NCI-H1436 treated with DMSO at 0.1 percent for 48 hours (cell line): Measurements from ENCODE around the gene PRKAR2B.

Source experiments
- DNase-seq: peaks from one replicate; lab custom pipeline; 2025; lab: John Stamatoyannopoulos, UW

The PRKAR2B gene

GRCh38 chr7:107044347-107045194 is at the start of gene PRKAR2B:
PRKAR2B (plus strand) TSS chr7:107044705; CDS start chr7:107044908, 203 bp downstream.
- no peak for DNase-seq

DNA sequence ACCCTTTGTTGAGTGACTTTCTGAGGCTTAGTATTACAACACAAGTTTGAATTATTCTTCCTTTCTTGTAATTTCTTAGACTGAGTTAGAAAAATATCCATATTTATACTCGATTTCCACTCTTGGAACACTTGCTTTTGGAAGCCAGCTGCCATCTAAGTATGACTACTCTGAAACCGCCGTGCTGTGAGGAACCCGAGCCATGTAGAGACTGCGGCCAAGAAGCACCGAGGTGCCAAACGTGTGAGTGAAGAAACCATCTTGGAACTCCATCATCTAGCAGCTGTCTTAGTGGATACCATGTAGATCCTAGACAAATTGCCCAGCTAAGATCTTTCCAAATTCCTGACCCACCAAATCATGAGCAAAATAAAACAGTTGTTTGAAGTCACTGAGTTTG is 49.7 kb upstream of the PRKAR2B start:
- no peak for DNase-seq

DNA sequence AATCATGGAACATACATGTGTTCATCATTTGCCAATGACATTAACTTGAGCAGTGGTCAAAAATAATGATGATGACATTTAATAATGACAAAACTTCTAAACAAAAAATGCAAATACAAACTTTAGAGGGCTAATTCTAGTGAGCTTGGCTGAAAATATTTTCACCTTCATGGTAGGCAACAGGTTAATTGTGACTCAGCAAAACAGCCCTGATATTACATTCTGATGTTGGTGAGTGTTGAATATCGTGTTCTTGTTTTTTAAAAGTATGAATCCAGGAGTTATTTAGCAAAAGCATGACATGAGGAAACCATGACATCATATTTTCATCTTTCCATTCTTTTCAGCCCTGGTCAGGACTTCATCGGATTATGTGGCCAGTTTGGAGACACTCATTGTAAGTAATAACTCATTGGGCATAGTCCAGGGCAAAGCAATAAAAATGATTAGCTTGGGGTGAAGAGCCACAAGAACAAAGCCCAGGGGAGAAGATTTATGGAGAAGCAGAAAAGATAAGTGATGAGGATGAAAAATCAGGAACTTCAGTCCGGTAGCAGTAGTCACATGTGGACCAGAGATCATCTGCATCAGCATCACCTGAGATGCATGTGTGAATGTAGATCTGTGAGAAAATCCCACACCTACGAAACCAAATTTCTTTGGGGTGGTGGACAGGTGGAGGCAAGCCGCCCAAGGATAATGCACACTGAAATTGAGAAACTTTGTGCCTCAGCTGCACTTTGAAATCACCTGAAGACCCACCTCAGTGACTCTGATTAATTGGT is 46.8 kb upstream of the PRKAR2B start:
- no peak for DNase-seq

GRCh38 chr7:106999023-106999422 is 45.5 kb upstream of the PRKAR2B start:
- no peak for DNase-seq

- no peak for DNase-seq
Observed at GRCh38 chr7:107001490-107001889, 43.0 kb upstream of the PRKAR2B start.

GRCh38 chr7:107002126-107002525 is 42.4 kb upstream of the PRKAR2B start:
- no peak for DNase-seq

- no peak for DNase-seq
Observed at GRCh38 chr7:107002529-107002998, 41.9 kb upstream of the PRKAR2B start.

GRCh38 chr7:107007007-107007891 is 37.3 kb upstream of the PRKAR2B start:
- no peak for DNase-seq

DNA sequence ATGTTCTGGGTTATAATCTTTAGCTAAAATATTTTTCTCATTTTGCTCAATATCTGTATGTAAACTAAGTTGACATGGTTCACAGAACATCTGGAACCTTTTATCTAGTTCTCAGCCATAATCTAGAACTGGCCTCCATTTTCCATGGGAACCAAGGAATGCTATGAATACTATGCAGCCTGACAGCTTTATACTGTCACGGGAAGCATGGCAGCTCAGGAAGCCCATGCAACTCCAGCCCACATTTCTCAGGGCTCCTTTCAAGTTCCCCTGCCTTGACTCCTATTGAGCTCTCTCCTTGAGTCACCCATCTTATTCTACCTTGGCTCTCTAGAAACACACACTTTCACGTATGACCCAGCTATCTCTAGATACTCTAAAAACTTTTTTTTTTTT is 36.6 kb upstream of the PRKAR2B start:
- no peak for DNase-seq

DNA sequence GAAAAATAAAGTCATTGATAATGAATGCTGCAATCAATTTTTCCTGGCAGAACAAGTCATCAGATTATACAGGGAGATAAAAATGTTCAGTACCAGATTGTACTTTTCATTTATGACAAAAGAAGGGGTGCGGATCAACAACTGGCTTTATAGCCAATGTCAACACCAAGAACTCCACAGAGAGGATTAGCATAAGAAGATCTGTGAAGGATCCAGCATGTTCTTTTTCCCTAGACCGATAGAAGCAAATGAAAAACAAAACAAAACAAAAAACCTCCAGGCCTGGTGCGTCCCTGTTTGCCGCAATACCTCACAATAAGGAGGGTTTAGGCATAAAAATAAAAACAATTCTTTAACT is 34.7 kb upstream of the PRKAR2B start:
- no peak for DNase-seq

DNA sequence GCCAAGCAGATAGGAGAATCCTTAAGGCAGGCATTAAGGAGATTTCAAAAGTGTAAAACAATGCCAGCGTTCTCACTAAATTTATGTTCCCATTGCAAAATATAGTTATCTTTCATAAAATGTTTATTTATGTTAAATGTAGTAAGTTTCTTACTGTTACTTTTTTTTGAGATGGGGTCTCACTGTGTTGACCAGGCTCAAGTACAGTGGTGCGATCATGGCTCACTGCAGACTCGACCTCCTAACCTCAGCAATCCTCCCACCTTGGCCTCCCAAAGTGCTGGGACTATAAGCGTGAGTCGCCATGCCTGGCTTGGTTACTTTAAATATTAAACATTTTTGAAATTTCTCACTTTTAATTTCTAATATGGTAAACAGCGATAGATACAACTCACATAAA is 31.8 kb upstream of the PRKAR2B start:
- DNase-seq = no peak

- peak; percentile 56 for DNase-seq
Observed at GRCh38 chr7:107014387-107015023, 30.0 kb upstream of the PRKAR2B start.

DNA sequence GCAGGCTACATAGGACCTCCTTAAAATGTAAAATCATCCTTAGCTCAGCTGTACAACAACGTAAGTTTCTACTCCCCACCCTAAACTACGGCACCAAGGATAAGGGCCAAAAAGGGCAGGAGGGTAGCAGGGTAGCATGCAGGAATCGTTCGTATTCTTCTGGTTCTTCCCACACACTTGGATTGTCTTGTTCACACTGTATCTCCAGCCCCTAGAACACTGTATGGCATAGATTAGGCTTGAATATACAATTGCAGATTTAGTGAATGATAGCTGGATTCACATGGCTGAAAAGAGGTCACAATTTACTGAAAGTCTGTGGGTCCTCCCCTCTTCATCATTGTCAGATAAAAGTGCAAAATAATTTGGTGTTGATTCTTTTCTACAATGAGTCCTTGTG is 28.2 kb upstream of the PRKAR2B start:
- no peak for DNase-seq

- no peak for DNase-seq
Observed at GRCh38 chr7:107017965-107018719, 26.4 kb upstream of the PRKAR2B start.

GRCh38 chr7:107020400-107020799 is 24.1 kb upstream of the PRKAR2B start:
- no peak for DNase-seq

- no peak for DNase-seq
Observed at GRCh38 chr7:107021600-107021999, 22.9 kb upstream of the PRKAR2B start.

- no peak for DNase-seq
Observed at GRCh38 chr7:107023522-107024151, 20.9 kb upstream of the PRKAR2B start.

- DNase-seq = no peak
Observed at GRCh38 chr7:107024906-107025305, 19.6 kb upstream of the PRKAR2B start.

- DNase-seq = no peak
Observed at GRCh38 chr7:107025449-107026103, 18.9 kb upstream of the PRKAR2B start.

DNA sequence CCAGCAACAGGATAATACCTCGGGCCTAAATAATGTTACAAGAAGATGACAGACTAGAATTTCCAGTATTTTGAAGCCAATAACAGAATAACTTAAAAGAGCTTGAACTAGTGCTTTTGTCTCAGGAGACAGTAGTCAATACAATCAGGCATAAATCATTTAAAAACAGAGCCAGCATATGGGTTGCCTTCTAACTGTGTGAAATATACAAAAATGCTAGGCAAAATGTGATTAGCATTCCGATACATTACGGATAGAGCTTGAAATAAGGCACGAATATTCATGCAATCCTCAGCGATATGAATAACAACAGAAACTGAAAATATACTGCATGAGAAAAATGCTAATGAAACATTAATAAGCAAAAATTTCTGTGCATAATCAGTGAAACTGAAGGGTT is 18.3 kb upstream of the PRKAR2B start:
- no peak for DNase-seq
